Inflammatory macrophage treated with lipopolysaccharide for 1 hour (primary cell): Measurements from ENCODE around the gene CHSY1.

Experiments
- DNase-seq, 2 donors: peaks; one replicate each; pipeline ENCODE4 v3.0.0-alpha.2; 2020 to 2022

Gene CHSY1

DNA sequence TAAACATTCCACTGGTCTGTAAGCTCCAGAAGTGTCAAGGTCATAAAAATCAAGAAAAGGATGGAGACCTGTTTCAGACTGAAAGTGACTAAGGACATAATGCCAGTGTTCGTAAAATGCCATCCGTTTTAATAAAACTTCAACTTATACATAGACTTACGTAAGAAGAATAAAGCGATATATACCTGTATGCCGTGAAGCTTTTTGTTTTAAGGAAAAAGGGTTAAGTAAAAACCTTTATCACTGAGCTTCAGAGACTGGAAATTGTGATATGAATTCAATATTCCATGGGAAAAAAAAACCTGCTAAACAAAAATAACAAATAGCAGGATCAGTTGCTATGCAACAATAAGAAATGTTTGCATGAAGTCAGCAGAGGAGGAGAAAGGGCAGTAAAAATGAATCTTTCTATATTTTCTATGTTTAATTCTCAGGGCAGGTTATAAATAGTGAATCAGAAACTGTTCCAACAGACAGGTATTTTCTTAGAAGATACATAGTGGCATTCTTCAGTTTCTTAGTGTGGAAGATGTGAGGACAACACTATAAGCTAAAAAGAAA, 42.5 kb downstream of the CHSY1 start:
- no peak for DNase-seq

DNA sequence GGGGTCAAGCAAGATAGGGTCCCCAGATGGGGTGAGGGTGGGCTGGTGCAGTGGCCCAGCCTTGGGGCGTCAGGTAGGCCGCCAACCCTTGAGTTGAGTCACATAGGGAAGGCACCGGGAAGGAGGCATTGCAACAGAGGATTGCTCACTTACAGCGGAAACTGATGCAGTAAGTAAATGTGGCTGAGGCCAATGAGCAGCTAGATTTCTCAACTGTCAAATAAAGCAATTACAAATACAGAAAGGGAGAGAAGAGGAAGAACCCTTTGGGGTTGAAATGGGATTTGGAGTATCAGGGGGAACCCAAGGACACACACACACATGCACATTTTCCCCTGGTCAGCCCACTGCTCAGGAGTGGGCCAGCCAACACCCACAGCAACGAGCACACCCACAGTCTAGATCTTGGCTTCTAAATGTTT, 44.0 kb downstream of the CHSY1 start:
- peak; percentile 89 to 95 for DNase-seq

DNA sequence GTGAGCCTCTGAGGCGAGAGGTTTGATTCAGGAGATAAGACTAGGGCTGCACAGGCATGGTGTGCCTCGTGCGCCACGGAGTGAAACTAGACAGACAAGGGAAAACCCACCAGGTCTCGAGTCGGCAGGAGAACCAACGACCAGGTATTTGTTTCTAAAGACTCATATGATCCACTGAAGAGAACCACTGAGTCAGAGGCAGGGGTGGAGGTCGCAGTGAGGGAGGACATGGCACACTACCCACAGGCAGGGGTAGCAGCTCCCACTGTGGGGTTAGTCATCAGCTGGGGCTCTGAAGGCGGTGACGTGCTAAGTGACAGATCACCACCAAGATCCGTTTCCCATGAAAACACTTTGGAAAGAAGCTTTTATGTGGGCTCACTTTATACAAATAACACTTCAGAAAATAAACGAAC, 45.7 kb downstream of the CHSY1 start:
- peak; percentile 55 to 70 for DNase-seq

DNA sequence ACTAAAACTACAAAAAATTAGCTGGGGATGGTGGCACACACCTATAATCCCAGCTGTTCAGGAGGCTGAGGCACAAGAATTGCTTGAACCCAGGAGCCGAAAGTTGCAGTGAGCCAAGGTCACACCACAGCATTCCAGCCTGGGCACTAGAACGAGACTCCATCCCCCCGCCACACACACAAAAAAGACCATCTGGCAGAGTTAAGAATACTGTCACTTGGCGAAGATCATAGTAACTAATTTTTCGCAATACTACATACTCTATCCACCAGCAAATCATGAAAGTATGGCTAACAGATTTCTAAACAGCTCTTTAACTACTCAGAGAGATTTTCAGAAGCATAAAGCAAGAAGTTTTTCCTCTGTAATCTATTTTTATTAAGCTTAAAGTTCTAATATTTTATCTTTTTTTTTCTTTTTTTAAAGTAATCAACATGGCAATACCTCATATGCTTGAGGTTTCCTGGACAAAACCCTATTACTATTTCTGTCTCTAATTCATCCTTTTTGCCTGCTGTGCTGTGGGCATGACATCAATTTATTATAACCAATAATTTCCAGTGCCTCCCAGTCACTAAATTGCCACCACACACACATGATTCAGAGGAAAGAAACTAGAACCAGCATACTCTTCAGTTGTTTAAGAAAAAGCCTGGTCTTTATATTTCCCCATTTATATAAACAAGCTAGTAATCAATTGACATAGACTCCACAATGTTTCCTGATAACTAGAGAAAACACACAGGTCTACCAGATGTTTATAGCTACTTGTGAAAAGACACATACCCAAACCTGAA, 46.9 kb downstream of the CHSY1 start:
- peak in 1 of 2 donors; percentile 5 for DNase-seq

DNA sequence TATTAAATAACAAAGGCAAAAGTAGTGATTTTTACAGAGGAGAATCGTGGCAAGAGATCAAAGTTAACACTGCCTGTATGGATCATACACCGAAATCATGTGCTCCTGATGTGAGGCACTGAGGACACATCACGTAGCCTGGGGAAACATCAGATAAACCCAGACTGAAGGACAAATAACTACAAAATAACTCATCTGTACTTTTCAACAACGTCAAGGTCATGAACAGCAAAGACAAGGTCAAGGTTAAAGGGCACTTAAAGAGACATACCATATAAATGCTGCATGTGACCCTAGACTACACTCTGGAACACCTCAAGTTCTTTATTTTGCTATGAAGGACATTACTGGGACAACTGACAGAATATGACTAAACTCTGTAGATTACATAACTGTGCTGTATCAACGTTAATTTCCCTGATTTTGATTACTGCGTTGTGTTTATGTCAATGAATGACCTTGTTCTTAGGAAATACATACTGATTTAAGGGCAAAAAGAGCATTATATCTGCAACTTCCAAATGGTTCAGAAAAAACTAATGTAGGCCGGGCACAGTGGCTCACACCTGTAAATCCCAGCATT, 48.1 kb downstream of the CHSY1 start:
- DNase-seq: peak; percentile 45 to 52

DNA sequence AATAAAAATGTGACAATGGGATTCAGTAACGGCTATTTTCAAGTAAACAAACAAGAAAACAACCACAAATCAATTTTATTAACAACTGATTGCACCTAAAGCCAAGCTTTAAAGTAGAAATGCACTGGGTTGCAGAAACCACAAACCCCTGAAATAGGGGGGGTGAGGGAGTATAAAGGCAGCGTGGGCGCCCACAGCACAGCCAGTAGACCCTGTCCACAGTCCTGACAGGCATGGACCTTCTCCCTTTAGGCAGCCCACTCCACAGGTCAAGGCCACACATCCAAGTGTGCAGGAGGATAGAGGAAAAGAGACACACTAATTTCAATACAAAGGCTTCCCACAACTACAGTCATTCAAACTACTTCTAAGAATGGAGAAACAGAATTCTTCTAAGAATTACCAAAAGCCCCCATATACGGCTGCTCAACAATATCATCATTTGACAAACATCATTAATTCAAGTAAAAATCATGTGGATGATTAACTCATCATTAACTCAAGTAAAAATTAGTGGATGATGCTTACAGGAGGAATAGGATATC, 48.7 kb downstream of the CHSY1 start:
- no peak for DNase-seq

GRCh38 chr15:101201411-101202174, 50.3 kb downstream of the CHSY1 start:
- DNase-seq: peak; percentile 77 to 87

GRCh38 chr15:101200181-101200580, 51.7 kb downstream of the CHSY1 start:
- DNase-seq: no peak

DNA sequence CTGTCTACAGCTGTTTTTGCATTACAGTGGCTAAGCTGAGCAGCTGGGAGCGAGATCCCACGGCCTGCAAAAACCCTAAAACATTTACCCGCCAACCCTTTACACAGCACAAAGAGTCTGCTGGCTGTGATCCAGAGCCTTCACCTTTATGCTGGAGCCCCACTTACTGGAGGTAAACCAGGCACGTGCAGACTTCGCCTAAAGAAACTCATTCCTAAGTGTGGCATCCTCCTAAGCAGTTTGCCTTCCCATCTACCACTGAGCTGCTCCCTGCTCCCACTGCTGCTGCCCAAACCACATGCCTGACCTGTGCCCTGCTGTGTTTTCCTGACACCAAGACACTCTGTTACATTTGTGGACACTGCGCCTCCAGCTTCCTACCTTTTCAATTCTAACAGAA, 53.0 kb downstream of the CHSY1 start:
- DNase-seq: no peak

DNA sequence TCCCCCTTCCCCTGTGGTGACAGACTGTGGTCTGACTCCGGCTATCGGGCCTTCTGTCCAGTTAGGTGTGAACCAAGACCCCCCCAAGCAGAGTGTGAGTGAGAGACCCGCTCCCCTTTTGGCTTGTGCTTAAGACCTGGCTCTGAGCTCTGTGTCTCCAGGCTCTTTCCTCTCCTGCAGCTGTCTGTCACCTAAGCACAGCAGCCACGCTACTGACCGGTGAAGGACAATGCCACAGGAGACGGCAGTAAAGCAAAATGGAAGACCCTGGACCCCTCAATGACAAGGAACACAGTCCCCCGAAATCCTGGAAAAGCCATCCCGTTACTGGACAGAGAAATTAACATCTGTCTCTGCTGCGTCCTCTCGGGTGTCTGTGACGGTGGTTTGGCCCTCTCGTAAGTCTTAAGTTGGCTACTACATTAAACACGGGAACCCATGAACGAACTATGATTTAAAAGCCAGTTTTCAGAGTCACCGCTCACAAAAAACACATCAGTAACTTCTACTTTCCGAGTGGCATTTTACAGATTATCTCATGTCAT, 53.7 kb downstream of the CHSY1 start:
- DNase-seq: no peak

DNA sequence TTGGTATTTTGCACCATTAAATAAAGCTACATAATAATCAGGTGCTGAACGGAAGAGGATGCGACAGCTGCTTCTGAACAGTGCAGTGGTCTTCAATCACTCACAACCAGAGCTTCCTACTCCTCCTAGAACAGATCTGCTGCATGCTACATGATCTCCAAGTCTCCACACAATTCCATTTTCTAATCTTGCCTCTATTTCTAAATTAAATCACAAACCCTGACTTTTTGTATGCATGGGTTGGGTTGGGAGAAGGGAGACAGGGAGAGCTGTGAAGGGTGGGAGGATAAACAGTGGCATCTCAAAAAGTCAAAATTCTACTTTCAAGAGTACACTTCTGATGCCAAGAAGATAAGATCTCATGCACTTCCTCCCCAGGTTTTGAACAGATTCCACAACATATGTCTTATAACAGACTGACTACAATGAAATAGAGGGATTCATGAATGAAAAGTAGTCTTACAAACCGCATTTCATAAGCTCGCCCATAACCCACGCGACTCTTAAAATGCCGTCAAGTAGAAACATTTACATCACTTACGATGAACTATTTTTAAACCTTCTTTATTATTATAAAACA, 57.2 kb downstream of the CHSY1 start:
- no peak for DNase-seq

GRCh38 chr15:101193806-101194545, 57.9 kb downstream of the CHSY1 start:
- DNase-seq: peak; percentile 57 to 71

GRCh38 chr15:101193120-101193644, 58.7 kb downstream of the CHSY1 start:
- no peak for DNase-seq

- no peak for DNase-seq
Measured at GRCh38 chr15:101192081-101192480, 59.8 kb downstream of the CHSY1 start.

DNA sequence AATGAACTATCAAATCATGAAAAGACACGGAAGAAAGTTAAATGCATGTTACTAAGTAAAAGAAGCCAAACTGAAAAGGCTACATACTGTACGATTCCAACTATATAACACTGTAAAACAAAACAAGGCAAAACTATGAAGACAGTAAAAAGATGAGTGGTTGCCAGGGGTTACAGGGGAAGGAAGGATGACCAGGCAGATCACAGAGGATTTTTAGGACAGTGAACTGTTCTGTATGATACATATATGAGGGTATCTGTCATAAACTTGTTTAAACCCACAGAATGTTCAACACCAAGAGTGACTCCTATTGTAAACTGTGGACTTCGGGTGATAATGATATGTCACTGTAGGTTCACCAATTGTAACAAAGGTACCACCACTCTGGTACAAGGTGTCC, 60.6 kb downstream of the CHSY1 start:
- DNase-seq: no peak

- no peak for DNase-seq
Measured at GRCh38 chr15:101190092-101190595, 61.7 kb downstream of the CHSY1 start.

GRCh38 chr15:101189409-101190091, 62.3 kb downstream of the CHSY1 start:
- no peak for DNase-seq

- no peak for DNase-seq
Measured at GRCh38 chr15:101188637-101189408, 63.0 kb downstream of the CHSY1 start.

DNA sequence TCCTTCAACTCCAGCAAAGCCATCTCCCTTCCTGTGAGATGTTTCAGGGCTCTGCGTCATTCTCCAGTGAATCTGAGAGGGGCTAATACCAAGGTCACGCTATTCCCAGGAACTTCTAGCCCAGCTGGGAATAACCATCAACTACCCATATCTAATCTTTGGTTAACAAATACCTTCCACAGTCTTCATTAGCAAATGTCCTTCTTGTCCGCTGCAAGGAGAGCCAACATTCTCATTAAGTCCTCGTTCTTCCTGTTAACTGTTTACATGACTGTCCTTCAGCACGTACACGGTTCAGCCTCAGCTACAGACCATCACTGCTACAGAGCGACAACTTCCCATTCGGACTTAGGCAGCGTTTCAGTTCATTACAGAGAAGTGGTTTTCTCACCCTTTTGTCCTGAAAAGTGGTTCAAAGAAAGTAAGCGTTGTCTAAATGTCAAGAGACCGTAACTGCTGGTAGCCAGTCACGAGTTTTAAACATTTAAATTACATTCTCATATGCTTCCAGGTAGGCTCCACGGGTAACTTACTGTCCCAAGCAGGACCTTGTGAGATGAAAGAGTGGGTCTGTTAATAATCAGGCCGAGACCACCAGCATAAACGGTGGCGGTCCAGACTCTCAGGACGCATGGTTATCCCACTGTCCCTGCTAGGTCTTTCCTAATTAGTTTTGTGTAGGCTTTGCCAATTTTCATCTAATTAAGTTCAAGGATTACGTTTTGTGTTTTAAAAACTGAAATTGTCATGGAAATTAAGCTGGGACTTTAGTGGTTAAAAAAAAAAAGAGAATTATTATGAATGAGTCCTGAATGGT, 63.8 kb downstream of the CHSY1 start:
- DNase-seq: no peak
